SK-N-SH treated with all-trans-retinoic acid at 6 μM for 48 hours (cell line): Measurements from ENCODE around the gene CHRNA3.

Experiments used
- ARNTL ChIP-seq: fragments of 450-650 bp; formaldehyde crosslinking; IDR thresholded peaks from 2 replicates; pipeline ENCODE4 v1.5.0; 2020; ENCODE audit warnings: low read depth, mild to moderate bottlenecking, moderate library complexity, borderline replicate concordance
- BACH2 ChIP-seq: fragments of 250-450 bp; sonication (Bioruptor Pico); IDR thresholded peaks from 2 replicates; pipeline ENCODE4 v1.9.0; 2021; ENCODE audit warnings: mild to moderate bottlenecking, borderline replicate concordance
- ESRRG ChIP-seq: fragments of 250-450 bp; sonication (Bioruptor Pico); IDR thresholded peaks from 2 replicates; pipeline ENCODE4 v1.6.1; 2021; ENCODE audit warnings: mild to moderate bottlenecking
- PATZ1 ChIP-seq: fragments of 250-450 bp; sonication (Bioruptor Pico); IDR thresholded peaks from 2 replicates; pipeline ENCODE4 v1.8.0; 2020; ENCODE audit warnings: mild to moderate bottlenecking, moderate library complexity, borderline replicate concordance
- SNAI2 ChIP-seq: fragments of 250-450 bp; sonication (Bioruptor Pico); IDR thresholded peaks from 2 replicates; pipeline ENCODE4 v1.5.0; 2020; ENCODE audit warnings: mild to moderate bottlenecking, moderate library complexity
- TSHZ2 ChIP-seq: fragments of 250-450 bp; sonication (Bioruptor Pico); IDR thresholded peaks from 2 replicates; pipeline ENCODE4 v1.5.0; 2020; ENCODE audit warnings: mild to moderate bottlenecking, moderate library complexity
- ZFP3 ChIP-seq: fragments of 250-450 bp; sonication (Bioruptor Pico); IDR thresholded peaks from 2 replicates; pipeline ENCODE4 v1.5.0; 2020; ENCODE audit warnings: mild to moderate bottlenecking, moderate library complexity
- ZFP30 ChIP-seq: fragments of 450-650 bp; formaldehyde crosslinking; IDR thresholded peaks from 2 replicates; pipeline ENCODE4 v1.5.0; 2022; ENCODE audit warnings: mild to moderate bottlenecking, moderate library complexity
- ZNF565 ChIP-seq: fragments of 450-650 bp; formaldehyde crosslinking; conservative IDR thresholded peaks from 2 replicates; pipeline ENCODE4 v1.5.0; 2020; ENCODE audit warnings: low read depth, mild to moderate bottlenecking, moderate library complexity
- ZNF70 ChIP-seq: fragments of 450-650 bp; formaldehyde crosslinking; IDR thresholded peaks from 2 replicates; pipeline ENCODE4 v1.5.0; 2020; ENCODE audit warnings: mild to moderate bottlenecking, moderate library complexity
- ZNF8 ChIP-seq: fragments of 450-650 bp; formaldehyde crosslinking; IDR thresholded peaks from 2 replicates; pipeline ENCODE4 v1.5.0; 2020; ENCODE audit warnings: mild to moderate bottlenecking, moderate library complexity

- TF ChIP-seq ZNF70 (CRISPR knock-in tag), result no peak
- TF ChIP-seq ARNTL (CRISPR knock-in tag), result no peak
- TF ChIP-seq TSHZ2 (CRISPR knock-in tag), result no peak
- no peak for TF ChIP-seq ZFP3 (CRISPR knock-in tag)
- TF ChIP-seq SNAI2 (CRISPR knock-in tag), result no peak
- TF ChIP-seq ZNF8 (CRISPR knock-in tag), result no peak
- no peak for TF ChIP-seq ESRRG
- no peak for TF ChIP-seq ZNF565 (CRISPR knock-in tag)
- no peak for TF ChIP-seq PATZ1
- no peak for TF ChIP-seq ZFP30 (CRISPR knock-in tag)
- TF ChIP-seq BACH2 (CRISPR knock-in tag), result no peak
Measured at GRCh38 chr15:78564743-78565096, 56.1 kb downstream of the CHRNA3 start.
